ENCODE measurements around the gene DYRK1B. TPM values are rescaled to one million over a fixed set of nuclear protein-coding genes. Genes with fewer than 3 reads are reported as not detected.

The DYRK1B gene
- total and polyA plus RNA-seq, 2 experiments from 2014 or later: 6.5 to 8.6 TPM

DNA sequence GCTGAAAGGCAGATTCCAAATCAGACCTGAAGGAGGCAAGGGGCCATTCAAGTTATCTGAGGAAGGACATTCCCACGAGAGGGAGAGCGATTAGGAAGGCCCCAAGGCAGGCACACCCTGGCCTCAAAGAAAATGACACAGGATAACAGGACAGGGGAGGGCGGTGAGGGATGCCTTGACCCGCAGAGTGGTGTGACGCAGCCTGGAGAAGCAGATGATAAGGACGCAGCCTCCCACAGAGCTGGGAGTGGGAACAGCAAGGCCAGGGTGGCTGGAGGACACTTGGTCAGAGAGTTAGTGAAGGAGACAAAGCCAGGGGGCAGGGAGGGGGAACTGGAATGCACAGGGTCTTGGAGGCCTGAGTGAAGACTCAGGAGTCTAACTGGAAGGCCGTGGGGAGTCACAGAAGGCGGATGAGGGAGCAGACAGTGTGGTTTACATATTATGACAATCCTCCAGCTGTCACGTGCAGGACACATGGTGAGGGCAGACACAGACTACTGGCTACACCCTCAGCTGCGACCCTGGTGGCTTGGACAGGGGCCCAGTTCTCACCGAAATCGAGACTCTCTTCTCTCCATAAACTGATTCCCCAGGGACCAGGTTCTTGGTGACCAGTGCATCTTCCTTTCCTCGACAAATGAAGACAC is 5.8 kb upstream of the DYRK1B start:
- peaks cover 3% of the 10 kb centered on the region; the same call in 2 of the 3 replicates for H3K9me3 Mint-ChIP-seq
- TF ChIP-seq, protein P1, sequence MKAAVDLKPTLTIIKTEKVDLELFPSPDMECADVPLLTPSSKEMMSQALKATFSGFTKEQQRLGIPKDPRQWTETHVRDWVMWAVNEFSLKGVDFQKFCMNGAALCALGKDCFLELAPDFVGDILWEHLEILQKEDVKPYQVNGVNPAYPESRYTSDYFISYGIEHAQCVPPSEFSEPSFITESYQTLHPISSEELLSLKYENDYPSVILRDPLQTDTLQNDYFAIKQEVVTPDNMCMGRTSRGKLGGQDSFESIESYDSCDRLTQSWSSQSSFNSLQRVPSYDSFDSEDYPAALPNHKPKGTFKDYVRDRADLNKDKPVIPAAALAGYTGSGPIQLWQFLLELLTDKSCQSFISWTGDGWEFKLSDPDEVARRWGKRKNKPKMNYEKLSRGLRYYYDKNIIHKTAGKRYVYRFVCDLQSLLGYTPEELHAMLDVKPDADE (IDR thresholded peaks at IDR 0.05): no peak
- TF ChIP-seq, protein P2, sequence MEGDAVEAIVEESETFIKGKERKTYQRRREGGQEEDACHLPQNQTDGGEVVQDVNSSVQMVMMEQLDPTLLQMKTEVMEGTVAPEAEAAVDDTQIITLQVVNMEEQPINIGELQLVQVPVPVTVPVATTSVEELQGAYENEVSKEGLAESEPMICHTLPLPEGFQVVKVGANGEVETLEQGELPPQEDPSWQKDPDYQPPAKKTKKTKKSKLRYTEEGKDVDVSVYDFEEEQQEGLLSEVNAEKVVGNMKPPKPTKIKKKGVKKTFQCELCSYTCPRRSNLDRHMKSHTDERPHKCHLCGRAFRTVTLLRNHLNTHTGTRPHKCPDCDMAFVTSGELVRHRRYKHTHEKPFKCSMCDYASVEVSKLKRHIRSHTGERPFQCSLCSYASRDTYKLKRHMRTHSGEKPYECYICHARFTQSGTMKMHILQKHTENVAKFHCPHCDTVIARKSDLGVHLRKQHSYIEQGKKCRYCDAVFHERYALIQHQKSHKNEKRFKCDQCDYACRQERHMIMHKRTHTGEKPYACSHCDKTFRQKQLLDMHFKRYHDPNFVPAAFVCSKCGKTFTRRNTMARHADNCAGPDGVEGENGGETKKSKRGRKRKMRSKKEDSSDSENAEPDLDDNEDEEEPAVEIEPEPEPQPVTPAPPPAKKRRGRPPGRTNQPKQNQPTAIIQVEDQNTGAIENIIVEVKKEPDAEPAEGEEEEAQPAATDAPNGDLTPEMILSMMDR (conservative IDR thresholded peaks at IDR 0.05; ENCODE audit: low read depth in 2 of 2): no peak
- no peak for TF ChIP-seq POLR2AphosphoS5 (IDR thresholded peaks at IDR 0.05; ENCODE audit: low read depth)
- TF ChIP-seq ZNF331 (CRISPR knock-in tag; IDR thresholded peaks at IDR 0.05; ENCODE audit: low read depth): no peak
- no peak for TF ChIP-seq JUNB (IDR thresholded peaks at IDR 0.05; ENCODE audit: unreplicated experiment)
- TF ChIP-seq, protein P3, sequence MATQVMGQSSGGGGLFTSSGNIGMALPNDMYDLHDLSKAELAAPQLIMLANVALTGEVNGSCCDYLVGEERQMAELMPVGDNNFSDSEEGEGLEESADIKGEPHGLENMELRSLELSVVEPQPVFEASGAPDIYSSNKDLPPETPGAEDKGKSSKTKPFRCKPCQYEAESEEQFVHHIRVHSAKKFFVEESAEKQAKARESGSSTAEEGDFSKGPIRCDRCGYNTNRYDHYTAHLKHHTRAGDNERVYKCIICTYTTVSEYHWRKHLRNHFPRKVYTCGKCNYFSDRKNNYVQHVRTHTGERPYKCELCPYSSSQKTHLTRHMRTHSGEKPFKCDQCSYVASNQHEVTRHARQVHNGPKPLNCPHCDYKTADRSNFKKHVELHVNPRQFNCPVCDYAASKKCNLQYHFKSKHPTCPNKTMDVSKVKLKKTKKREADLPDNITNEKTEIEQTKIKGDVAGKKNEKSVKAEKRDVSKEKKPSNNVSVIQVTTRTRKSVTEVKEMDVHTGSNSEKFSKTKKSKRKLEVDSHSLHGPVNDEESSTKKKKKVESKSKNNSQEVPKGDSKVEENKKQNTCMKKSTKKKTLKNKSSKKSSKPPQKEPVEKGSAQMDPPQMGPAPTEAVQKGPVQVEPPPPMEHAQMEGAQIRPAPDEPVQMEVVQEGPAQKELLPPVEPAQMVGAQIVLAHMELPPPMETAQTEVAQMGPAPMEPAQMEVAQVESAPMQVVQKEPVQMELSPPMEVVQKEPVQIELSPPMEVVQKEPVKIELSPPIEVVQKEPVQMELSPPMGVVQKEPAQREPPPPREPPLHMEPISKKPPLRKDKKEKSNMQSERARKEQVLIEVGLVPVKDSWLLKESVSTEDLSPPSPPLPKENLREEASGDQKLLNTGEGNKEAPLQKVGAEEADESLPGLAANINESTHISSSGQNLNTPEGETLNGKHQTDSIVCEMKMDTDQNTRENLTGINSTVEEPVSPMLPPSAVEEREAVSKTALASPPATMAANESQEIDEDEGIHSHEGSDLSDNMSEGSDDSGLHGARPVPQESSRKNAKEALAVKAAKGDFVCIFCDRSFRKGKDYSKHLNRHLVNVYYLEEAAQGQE (IDR thresholded peaks at IDR 0.05; ENCODE audit: unreplicated experiment): no peak

DNA sequence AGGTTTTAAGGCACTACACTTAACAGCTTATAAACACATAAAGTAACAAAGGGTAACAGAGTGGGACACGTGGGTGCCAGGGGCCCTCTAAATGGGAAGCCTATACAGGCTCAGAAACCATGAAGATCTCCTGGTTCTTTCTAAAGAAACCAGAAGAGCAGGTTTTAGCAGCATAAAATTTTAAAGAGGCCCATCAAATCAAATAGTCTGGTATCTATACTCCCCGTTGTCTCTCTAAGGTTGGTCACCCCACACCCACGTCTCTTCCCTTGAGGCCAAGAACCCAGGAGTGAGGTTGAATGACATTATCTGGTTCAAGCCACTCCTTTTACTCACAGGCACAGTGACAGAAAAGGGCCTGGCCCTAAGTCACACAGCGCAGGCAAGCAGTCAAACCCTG is 4.6 kb upstream of the DYRK1B start:
- peaks cover 52% of the 10 kb centered on the region for H3K36me3 ChIP-seq (ENCODE audit: insufficient read depth)
- H3K27ac ChIP-seq (ENCODE audit: low read depth): no peak overlapping the region
- H3K4me2 ChIP-seq: no peak overlapping the region
- H3K27ac Mint-ChIP-seq: no peak overlapping the region
- H3K9me2 ChIP-seq (ENCODE audit: insufficient read depth): no peaks in the 10 kb centered on the region
- peaks cover 61% of the 10 kb centered on the region for H3K36me3 Mint-ChIP-seq (ENCODE audit: low read depth)
- ATAC-seq: no peak
- H2AFZ ChIP-seq: no peak overlapping the region
- peaks cover 17% of the 10 kb centered on the region for H3K4me1 Mint-ChIP-seq
- H3K4me1 ChIP-seq (ENCODE audit: insufficient read depth): peaks cover 5% of the 10 kb centered on the region
- no peaks in the 10 kb centered on the region for H3K27me3 ChIP-seq (ENCODE audit: insufficient read depth)
- peaks cover 6% of the 10 kb centered on the region for H3K27me3 Mint-ChIP-seq (ENCODE audit: insufficient read depth, low read depth, poor library complexity)
- H4K20me1 ChIP-seq (replicated peaks; ENCODE audit: insufficient read depth): peaks cover 45% of the 10 kb centered on the region
- H3K9me3 Mint-ChIP-seq: peaks cover 3% of the 10 kb centered on the region; the same call in 2 of the 3 replicates
- peaks cover 25% of the 10 kb centered on the region for H3F3A ChIP-seq (replicated peaks; ENCODE audit: low read depth)
- H3K79me2 ChIP-seq (replicated peaks; ENCODE audit: insufficient read depth): peaks cover 52% of the 10 kb centered on the region
- no peak for DNase-seq (ENCODE audit: low spot score)
- H3K4me3 ChIP-seq: no peak overlapping the region
- H3K4me3 Mint-ChIP-seq: no peak overlapping the region
- TF ChIP-seq STAT1 (IDR thresholded peaks at IDR 0.05; ENCODE audit: unreplicated experiment) (no peak), JUNB (IDR thresholded peaks at IDR 0.05; ENCODE audit: unreplicated experiment) (no peak), EZH2 (IDR thresholded peaks at IDR 0.05; ENCODE audit: low read depth, unreplicated experiment) (no peak), NANOG (IDR thresholded peaks at IDR 0.05; ENCODE audit: borderline replicate concordance) (no peak), EZH2phosphoT487 (IDR thresholded peaks at IDR 0.05; ENCODE audit: unreplicated experiment) (no peak)

More for the DNA sequence above, 5.8 kb upstream of the DYRK1B start:
- Histone ChIP-seq H3K27ac (ENCODE audit: low read depth) (no peak overlapping the region), H3K79me2 (replicated peaks; ENCODE audit: insufficient read depth) (peaks cover 64% of the 10 kb centered on the region), H2AFZ (no peak overlapping the region), H4K20me1 (replicated peaks; ENCODE audit: insufficient read depth) (peaks cover 56% of the 10 kb centered on the region), H3K4me3 (no peak overlapping the region), H3K4me1 (ENCODE audit: insufficient read depth) (peaks cover 13% of the 10 kb centered on the region), H3K9me2 (ENCODE audit: insufficient read depth) (no peaks in the 10 kb centered on the region), H3K36me3 (ENCODE audit: insufficient read depth) (peaks cover 48% of the 10 kb centered on the region), H3K4me2 (no peak overlapping the region), H3F3A (replicated peaks; ENCODE audit: low read depth) (peaks cover 19% of the 10 kb centered on the region), H3K27me3 (ENCODE audit: insufficient read depth) (no peaks in the 10 kb centered on the region)
- Mint-ChIP-seq H3K27me3 (ENCODE audit: insufficient read depth, low read depth, poor library complexity) (no peaks in the 10 kb centered on the region), H3K4me3 (no peak overlapping the region; the same call in 2 of the 3 replicates), H3K4me1 (peaks cover 25% of the 10 kb centered on the region), H3K36me3 (ENCODE audit: low read depth) (peaks cover 55% of the 10 kb centered on the region), H3K27ac (peak overlapping the region; percentile 84)
- ATAC-seq: no peak
- no peak for DNase-seq (ENCODE audit: low spot score)

Data from GM23338 (cell line).